ACHN (cell line): ENCODE results near the gene ABR.
"Not testable (repeated sequence)": the region's sequence is repeated elsewhere in the genome, so short reads cannot be mapped to it uniquely, and the experiment has no call there.

Experiments
- DNase-seq: peaks from one replicate; pipeline ENCODE4 v3.0.0-alpha.2; 2015
- in situ Hi-C: cut with HindIII; loops from 2 replicates; pipeline ENCODE4 v1.10.0; 2017; ENCODE audit warnings: low sequenced_read_pairs, low pct_ligation_motif_present, low pct_unique_long_range_greater_than_20kb

The ABR gene

DNA sequence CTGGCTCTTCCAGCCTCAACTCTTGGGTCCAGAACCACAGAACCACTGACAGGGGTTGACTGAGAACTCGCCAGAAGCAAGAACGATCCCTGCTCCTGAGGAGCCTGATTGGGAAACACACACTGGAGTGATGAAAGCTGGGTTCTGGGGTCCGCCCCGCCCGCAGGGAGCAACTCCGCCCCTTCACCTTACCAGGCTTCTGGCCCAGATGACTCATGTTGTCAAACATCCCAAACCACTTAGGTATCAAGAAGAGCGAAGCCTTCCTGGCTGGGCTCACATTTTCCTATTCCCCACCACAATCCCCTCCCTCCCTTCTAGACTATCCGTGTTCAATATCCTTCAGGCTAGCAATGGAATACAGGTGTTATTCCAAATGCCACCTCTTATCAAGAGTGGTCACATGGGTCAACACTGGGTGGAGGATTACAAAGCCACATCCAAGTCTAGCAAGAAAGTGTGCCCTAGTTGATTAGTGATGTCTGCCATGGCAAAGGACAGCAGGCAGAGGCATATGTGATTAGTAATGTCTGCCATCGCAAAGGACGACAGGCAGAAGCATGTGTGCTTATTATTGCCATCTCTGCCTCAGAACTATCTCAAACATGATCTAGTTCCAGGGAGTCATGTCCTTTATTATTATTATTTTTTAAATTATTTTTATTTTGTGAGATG, 112.4 kb downstream of the ABR start:
- in situ Hi-C loops, result no loop called here

DNA sequence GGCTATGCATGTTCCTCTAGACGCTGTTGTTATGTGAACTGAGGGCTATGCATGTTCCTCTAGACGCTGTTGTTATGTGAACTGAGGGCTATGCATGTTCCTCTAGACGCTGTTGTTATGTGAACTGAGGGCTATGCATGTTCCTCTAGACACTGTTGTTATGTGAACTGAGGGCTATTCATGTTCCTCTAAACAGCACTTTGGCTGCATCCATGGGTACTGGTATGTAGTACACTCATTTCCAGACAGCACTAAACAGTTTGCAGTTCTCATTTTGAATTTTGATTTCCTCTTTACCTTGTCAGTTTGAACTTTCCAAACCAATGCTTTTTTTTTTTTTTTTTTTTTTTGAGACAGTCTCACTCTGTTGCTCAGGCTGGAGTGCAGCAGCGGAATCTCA, 114.4 kb downstream of the ABR start:
- in situ Hi-C loops, DNase-seq: not testable (repeated sequence)

More for the DNA sequence above, 112.4 kb downstream of the ABR start:
- no peak for DNase-seq

DNA sequence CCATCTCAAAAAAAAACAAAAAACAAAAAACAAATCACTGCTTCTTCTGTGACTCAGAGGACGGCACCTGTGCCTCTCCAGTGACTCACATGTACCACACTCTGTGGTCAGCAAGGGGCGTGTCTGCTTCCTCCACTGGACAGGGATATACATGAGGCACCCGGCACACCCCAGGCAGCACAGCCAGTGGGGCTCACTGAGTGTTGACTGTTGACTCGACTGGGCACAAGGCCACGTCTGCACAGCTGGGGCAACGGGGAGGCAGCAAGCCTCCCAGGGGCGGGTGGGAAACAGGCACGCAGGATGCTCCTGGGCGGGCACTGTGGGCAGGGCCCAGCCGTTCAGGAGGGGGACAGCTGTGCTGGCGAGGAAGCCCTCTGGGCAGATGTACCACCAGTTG, 118.8 kb downstream of the ABR start:
- in situ Hi-C loops, result no loop called here
- peak; percentile 99 for DNase-seq

DNA sequence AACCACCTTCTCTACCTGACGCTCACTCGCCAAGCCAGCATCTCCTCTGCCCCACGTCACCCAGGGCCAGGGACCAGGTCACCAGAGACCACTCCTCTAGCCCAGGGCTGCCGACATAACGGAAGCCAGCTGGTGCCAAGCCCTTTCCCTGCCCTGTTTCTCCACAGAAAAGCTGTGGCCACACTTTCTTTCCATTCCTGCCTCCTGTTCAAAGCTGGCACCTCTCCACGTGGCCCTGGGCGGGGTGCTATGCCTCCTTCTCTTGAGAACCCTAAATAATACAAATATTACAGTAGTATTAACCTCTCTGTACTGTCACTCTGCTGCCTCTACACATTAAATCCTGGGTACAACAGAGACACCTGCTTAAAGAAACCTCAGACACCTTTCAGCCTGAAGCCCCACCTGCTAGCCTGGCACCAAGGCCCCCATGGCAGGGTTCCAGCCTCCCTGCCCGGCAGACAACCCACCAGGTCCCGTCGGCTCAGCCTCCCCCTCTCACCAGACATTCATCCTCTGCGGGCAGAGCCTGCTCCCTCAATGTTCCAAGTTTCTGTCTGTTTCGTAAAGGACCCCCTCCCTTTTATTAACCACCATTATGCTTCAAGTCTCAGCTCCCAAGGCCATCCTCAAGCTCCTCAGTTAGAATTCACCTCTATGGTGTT, 120.5 kb downstream of the ABR start:
- DNase-seq, result no peak
- in situ Hi-C loops, result no loop called here

DNA sequence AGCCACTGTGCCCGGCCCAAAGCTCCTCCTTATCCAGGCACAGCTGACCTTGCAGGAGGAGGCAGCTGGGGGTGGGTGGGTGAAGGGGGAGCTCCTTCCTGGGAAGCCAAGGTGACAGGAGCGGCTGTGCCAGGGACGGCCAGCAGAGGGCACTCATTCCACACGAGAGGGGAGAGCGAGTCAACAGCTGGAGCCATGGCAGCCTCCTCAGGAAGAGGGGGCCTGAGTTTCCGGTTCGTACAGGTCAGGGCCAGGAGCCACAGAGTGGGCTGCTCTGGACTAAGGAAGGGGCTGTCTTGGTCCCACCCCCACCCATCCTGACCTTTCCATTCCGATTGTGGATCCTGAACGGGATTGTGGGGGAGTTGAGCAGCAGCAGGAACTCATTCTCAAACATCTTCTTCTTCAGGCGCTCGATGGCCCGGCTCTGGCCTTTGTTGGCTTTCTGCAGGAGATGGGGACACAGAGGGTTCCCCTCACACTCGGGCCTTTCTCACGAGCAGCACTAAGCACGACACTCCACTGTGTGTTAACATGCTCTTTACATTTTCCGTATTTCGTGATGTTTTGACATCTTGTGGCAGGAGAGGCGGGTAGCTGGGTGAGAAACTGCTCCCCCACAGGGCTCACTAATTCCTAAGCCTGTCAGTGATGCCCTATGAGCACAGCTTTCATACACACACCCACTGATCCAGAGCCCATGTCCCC, 121.2 kb downstream of the ABR start:
- in situ Hi-C loops, result no loop called here
- peak; percentile 73 for DNase-seq

DNA sequence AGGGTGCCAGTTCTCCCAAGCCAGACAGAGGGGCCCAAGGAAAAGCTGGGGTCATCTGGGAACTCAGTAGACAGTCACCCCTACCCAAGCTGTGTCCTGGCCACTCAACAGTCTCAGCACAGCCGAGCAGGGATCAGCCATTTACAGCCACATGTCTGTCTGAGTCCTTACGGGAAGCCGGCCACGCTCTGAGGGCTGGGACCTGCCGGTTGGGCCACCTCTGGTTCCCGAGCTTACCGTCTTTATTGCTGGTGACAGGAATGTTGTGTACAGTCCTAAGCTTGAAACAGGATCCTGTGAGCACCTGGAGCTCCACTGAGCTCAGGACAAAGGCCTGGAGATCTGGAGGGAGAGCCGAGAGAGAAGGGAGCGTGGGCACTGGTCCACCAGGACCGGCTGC, 123.0 kb downstream of the ABR start:
- no peak for DNase-seq
- in situ Hi-C loops, result no loop called here

DNA sequence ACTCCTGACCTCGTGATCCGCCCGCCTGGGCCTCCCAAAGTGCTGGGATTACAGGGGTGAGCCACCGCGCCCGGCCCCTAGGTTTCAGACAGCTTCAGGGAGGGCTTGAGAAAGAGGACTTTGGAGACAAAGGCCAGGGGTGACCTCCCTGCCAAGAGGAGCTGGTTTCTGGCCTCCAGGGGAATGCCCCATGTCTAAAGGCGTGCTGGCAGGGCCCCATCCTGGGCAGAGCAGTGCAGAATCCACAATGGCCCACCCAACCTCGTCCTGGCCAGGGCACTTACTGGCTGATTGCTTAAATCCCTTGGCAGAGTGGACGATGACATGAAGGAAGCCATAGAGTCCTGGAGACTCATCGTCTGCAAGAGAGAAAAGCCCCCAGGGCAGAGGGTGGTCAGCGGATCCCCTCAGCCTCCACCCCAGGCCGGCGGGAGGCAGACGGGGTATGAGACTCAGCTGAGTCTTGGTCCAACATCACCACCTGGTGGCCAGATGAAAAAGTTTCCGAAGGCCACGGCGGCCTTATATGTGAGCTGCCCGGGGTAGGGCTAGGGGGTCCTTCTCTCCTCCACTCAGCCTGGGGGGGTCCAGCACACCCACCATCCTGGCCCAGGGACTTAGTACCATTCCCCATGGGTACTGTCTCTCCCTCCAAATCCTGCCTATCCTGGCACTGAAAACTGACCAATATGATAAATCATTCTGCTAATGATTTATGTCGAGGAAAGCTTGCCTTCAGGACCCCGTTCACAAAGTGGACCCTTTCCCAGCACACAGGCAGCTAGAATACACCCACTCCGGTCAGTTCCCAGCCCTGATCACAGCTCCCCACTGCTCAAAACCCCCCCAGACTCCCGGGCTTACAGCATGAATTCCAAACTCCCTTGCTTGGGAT, 123.8 kb downstream of the ABR start:
- DNase-seq, result peak; percentile 52
- in situ Hi-C loops, result no loop called here

DNA sequence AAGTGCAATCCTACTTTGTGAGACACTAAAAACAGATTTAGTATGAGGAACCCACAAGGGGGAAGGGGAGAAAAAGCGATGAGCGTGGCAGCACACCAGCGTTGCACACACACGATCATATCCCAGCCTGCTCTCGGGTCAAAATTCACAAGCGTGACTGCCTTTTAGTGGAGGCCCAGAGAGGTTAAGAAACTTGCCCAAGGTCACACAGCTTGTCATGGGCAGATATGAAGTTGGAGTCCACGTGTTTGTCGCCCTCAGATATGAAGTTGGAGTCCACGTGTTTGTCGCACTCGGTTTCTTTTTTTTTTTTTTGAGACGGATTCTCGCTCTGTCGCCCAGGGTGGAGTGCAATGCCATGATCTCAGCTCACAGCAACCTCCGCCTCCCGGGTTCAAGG, 124.5 kb downstream of the ABR start:
- DNase-seq, result no peak
- in situ Hi-C loops, result no loop called here

DNA sequence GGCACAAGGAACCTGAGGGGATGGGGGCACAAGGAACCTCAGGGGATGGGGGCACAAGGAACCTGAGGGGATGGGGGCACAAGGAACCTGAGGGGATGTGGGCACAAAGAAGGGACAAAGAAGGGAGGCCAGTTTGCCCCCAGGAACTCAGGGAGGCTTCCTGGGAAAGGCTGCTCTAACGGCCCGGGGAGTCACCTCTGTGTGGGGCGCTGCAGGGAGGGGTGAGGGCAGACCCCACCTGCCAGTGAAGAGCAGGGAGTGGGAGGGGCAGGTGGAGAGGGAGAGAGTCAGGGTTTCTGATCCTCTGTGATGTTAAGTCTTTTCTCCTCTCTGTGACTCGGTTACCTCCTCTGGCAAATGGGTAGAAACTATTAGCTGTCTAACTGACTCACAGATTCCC, 125.1 kb downstream of the ABR start:
- in situ Hi-C loops, result no loop called here

DNA sequence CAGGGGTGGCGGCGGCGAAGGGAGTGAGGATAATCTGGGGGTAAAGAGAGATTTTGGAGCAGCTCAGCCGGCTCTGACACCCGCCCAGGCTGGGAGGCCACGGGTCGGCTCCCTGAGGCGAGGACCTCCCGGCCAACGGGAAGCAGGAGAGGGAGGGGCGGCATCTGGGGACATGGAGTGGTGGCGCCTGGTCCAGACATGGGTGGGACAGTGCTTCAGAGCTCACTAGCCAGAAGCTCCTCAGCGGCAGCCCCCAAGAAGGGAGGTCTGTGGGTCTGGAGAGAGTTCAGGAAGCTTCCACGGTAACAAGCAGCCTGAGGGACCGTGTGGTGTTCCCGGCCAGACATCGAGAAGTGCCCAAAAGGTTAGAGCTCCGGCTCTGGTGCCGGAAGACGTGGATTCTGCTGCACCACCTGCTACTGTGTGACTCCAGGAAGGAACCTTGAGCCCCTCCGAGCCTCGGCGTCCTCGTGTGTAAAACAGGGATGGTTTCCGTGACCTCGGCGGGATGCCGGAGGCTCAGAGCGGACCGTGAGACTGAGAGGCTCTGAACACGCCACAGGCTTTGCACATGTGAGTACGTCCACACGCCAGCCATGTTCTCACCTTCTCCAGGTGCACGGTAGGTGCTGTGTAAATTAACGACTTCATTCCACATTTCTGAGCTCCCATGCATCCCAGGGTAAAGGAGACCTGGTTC, 126.0 kb downstream of the ABR start:
- no peak for DNase-seq
- in situ Hi-C loops, result no loop called here

More for the DNA sequence above, 125.1 kb downstream of the ABR start:
- DNase-seq, result no peak

DNA sequence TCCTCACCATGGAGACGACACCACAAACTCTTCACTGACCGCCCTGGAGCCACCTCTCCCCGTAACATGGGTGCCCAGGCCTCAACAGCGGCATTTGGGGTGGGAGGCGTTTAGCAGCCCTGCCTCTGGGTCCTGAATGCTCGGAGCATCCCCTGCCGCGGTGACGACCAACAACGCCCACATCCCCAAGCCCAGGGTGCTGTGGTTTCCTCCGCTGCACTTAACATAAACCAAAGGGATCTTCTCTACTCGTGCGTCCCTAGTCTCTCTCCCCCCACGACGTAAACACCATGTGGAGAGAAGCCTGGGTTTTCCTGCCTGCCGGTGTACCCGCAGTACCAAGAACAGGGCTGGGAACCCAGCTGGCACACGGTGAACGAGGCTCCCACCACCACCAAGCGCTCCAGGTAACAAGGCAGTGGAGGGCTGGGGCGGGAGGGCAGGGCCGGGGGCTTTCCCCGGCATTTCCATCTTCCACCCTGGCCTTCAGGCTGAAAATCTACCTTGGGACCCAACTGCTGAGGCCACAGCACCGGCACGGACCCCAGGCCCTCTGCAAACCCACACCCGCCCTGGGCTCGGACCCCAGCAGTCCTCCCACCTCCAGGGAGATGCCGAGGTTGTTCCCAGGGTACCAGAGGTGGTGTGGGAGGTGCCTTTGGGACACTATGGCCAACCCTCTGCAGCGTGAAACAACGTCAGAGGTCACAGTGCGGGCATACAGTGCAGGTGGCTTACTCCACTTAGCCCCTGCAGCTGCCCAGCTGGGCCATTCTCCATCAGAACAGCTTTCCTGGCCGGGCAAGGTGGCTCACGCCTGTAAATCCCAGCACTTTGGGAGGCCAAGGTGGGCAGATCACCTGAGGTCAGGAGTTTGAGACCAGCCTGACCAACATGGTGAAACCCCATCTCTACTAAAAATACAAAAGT, 128.5 kb downstream of the ABR start:
- in situ Hi-C loops, result no loop called here
- no peak for DNase-seq

DNA sequence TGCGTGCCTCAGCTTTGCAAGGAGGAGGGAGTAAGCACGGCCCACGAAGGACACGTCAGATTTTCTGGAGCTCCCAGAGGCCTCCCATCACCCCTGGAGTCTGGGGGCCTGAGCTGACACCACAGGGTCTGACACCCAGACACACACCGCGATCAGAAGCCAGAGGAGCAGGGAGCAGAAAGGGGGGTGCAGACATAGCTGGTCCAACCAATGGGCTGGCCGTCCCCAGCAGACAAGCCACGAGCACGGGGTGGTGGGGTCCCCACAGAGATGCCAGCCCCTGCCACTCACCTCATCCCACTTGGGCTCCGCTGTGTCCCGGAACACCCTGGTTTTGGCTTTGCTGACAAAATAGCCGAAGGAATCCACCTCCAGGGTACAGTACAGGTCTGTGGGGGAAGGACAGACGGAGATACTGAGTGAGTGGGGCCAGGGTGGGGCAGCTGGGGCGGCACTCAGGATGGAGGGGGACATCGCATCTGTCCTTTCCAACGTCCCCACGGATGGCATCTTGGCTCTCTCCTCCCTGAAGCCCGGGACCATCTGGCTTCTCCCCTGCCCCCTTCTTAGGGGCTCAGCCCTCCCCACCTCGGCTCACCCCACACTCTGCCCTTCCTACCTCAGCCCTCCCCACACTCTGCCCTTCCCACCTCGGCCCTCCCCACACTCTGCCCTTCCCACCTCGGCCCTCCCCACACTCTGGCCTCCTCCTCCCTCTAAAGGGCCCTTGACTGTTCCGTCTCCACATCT, 129.4 kb downstream of the ABR start:
- no peak for DNase-seq
- in situ Hi-C loops, result no loop called here

DNA sequence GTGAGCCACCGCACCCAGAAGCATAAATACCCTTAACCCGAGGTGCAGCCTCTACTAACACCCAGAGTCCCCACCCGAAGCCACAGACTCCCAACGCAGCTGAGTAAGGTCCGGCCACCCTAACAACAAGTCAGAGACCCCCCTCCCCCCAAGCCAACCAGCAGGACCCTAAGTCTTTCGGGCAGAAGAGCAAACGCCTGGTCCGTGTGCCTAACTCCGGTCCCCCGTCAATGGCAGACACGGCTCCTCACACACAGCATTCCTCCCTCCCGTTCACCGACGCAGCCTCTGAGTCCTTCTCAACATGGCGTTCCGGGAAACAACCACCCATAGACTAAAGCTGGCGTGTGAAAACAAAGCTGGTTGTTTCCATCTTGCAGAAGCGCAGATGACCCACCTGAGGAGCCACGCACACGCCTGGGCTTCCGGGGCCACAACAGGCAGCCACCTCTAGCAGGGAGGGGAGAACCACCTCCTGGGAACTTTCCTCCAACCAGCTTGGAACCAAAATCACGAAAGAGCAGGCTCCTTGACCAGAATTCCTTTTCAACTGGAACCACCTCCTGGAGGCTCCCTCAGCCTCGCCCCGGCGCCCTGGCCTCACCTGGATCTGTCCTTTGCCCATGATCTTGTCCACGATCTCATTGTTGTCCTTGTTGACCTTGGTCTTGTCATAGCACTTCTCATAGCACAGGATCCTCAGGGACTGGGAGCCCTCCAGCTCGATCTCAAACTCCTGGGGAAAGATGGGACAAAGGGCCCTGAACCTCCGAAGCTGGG, 130.1 kb downstream of the ABR start:
- in situ Hi-C loops, result no loop called here
- no peak for DNase-seq

DNA sequence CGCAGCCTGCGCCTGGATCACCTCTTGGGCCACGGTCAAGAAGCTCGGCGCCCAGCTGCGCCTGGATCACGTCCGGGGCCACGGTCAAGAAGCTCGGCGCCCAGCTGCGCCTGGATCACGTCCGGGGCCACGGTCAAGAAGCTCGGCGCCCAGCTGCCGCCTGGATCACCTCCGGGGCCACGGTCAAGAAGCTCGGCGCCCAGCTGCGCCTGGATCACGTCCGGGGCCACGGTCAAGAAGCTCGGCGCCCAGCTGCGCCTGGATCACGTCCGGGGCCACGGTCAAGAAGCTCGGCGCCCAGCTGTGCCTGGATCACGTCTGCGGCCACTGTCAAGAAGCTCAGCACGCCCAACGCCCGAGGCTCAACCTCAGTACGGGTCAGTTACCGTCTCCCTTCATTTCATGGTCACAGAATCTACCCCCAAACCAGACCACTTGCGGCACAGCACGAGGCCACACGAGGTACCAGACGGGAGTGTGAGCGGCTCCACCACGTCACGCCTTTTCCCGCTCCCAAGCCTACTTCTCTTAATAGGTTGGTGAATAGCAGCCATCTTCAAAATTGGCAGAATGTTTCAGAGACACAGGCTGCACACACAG, 131.2 kb downstream of the ABR start:
- in situ Hi-C loops, DNase-seq: not testable (repeated sequence)

DNA sequence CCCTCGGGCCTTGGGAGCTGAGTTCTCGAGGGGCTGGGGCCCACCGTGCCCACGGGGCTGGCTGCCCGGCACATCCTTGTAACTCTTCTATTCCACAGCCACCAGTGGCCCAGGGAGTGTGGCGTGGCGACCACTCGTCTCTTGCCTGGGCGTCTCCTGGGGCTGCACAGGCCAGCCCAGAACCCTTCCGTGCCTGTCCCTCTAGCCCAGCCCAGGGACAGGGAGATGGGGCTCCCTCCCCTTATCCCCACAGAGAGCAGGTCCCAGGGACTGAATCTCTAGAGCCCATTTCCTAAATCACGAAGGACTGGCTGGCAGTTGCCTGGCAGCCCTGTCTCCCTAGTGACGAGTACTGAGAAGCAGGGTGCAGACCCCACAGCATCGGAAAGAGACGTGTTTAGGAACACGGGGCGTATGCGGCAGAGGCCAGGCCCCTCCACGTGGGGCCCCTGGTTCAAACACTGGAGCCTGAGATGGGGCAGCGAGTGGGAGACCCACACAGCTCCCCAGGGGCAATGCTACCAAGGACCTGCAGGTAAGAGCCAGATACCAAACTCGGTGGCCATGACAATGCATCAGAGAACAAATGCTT, 131.8 kb downstream of the ABR start:
- no peak for DNase-seq
- in situ Hi-C loops, result no loop called here
